ENCODE data around the gene EXOC4. TPM values are rescaled to one million over a fixed set of nuclear protein-coding genes. Genes with fewer than 3 reads are reported as not detected.

The EXOC4 gene
- total RNA-seq, 1 experiment from 2014 or later = 75.8 TPM

GRCh38 chr7:133614251-133614650, 361.4 kb downstream of the EXOC4 start:
- Histone ChIP-seq H3K27me3 (ENCODE audit: insufficient read depth, low read length) (no peaks in the 10 kb centered on the region), H3K79me2 (ENCODE audit: insufficient read depth, low read length) (no peaks in the 10 kb centered on the region), H3K23ac (ENCODE audit: insufficient read length, low read depth, low read length) (no peak overlapping the region), H3K4ac (ENCODE audit: low read depth, low read length) (no peak overlapping the region), H2BK20ac (ENCODE audit: low read depth, low read length, poor library complexity, severe bottlenecking) (no peak overlapping the region), H3K9ac (ENCODE audit: extremely low read depth, insufficient read length, low read length) (no peak overlapping the region), H2BK5ac (ENCODE audit: insufficient read length, low read length) (no peak overlapping the region), H3K18ac (ENCODE audit: insufficient read length, low read depth, low read length) (no peak overlapping the region), H2BK12ac (ENCODE audit: insufficient read length, low read depth, low read length) (no peak overlapping the region), H3K23me2 (ENCODE audit: insufficient read length, low read depth, low read length, poor library complexity, severe bottlenecking) (no peaks in the 10 kb centered on the region), H4K5ac (ENCODE audit: insufficient read length, low read depth, low read length) (no peak overlapping the region), H3T11ph (ENCODE audit: low read length) (no peak overlapping the region), H2BK15ac (ENCODE audit: low read depth, low read length) (no peak overlapping the region), H4K8ac (replicated peaks; ENCODE audit: insufficient read length, low read depth, low read length) (no peak overlapping the region), H3K4me1 (ENCODE audit: insufficient read depth, low read length) (no peaks in the 10 kb centered on the region), H3K79me1 (ENCODE audit: insufficient read depth, low read depth, low read length, poor library complexity, severe bottlenecking) (no peaks in the 10 kb centered on the region), H3K56ac (ENCODE audit: insufficient read length, low read depth, low read length) (no peak overlapping the region), H3K9me3 (ENCODE audit: control insufficient read depth, low read depth, low read length) (no peaks in the 10 kb centered on the region), H2AK5ac (ENCODE audit: insufficient read length, low read length) (no peak overlapping the region), H4K91ac (ENCODE audit: insufficient read length, low read depth, low read length) (no peak overlapping the region), H4K20me1 (ENCODE audit: control insufficient read depth, insufficient read depth, insufficient read length) (no peaks in the 10 kb centered on the region), H2AFZ (ENCODE audit: low read length) (no peak overlapping the region), H3K4me2 (ENCODE audit: insufficient read depth, insufficient read length, low read length) (no peak overlapping the region), H3K14ac (ENCODE audit: insufficient read depth, low read length) (no peak overlapping the region), H3K27ac (ENCODE audit: insufficient read length, low read depth, low read length) (no peak overlapping the region), H2BK120ac (ENCODE audit: low read depth, low read length, poor library complexity, severe bottlenecking) (no peak overlapping the region)
- peaks cover 5 to 7% of the 10 kb centered on the region in 2 experiments for H3K4me1 Mint-ChIP-seq
- TF ChIP-seq CTCF (conservative IDR thresholded peaks at IDR 0.05) = no peak
- H3K9me3 Mint-ChIP-seq = no peaks in the 10 kb centered on the region
- H3K27ac Mint-ChIP-seq = 0 out of 7 replicates have a peak overlapping the region, but pooled peaks of 1 of the 3 experiments have one; percentile 59
- H3K27me3 Mint-ChIP-seq (ENCODE audit: low read depth) = no peaks in the 10 kb centered on the region
- no CpG with 5 or more reads among the region's 2 CpGs for WGBS (ENCODE audit: extremely low coverage, insufficient read length, low lambda C conversion rate)
- no peak overlapping the region for H3K4me3 Mint-ChIP-seq
- H3K36me3 Mint-ChIP-seq (ENCODE audit: insufficient read depth in 1 of 3, low read depth in 3 of 3) = no peaks in the 10 kb centered on the region
- no peak for DNase-seq
